Measurements from ENCODE around the gene TBXAS1.
A peak's percentile ranks its signal among the peaks of the same experiment; 100 is the strongest.
"Not testable (repeated sequence)": the region's sequence is repeated elsewhere in the genome, so short reads cannot be mapped to it uniquely, and the experiment has no call there.

TBXAS1 gene

GRCh38 chr7:139830292-139830691 is 1.2 kb downstream of the TBXAS1 start:
- Histone ChIP-seq H3K36me3 (peaks cover 0 to 34% (median 0%) of the 10 kb centered on the region in 11 experiments; a peak in 9 of 22 replicates), H3K27me3 (no peaks in the 10 kb centered on the region), H3K4me1 (peaks cover 11 to 53% (median 32%) of the 10 kb centered on the region in 10 experiments), H3K9me3 (replicated peaks in 1 of 11) (peaks cover 12 to 46% (median 37%) of the 10 kb centered on the region in 11 experiments; a peak in 21 of 22 replicates), H3K9ac (peak overlapping the region in 4 of 11 experiments; percentile 45 to 78 (median 77); a peak in 7 of 22 replicates), H3K4me2 (peak overlapping the region in 9 of 11 experiments; percentile 80 to 98 (median 89); a peak in 18 of 22 replicates), H4K20me1 (no peaks in the 10 kb centered on the region), H3K4me3 (peak overlapping the region in 7 of 10 experiments; percentile 43 to 63 (median 58); a peak in 13 of 20 replicates), H3K27ac (peak overlapping the region in 8 of 11 experiments; percentile 2 to 91 (median 86); a peak in 14 of 22 replicates)
- TF ChIP-seq Cebpa-rat (IDR thresholded peaks at IDR 0.05), result no peak

DNA sequence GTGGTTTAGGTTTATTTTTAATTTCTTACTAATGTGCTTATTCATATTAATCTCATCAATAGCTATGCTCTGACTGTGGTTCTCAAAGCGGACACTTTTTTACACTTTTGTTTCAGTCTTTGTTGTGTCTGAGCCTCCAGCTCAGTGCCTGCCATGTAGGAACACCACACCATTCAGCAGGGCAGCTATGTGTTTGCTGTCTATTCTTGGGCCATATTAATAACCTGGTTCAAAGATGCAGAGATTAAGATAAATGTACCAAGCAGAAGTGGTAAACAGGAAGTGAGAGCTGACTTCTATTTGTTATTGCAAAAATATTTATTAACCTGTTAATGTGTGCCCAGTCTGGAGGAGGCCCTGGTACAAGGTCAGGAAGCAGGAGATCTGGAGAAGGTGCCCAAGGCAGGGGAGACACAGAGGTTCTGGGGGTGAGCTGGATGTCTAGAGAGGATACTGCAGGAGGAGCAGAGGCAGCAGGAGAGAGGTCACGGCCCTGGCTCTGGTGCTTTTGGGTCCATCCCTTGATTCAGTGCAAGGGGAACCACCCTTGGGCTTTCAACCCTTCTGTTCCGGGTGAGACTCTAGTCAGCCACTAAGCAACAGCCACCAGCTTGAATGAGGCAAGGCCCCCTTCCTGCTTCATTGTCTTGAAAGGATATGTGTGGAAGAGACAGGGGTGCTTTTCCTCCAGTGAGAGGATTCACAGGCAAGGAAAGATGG is 1.9 kb downstream of the TBXAS1 start:
- Histone ChIP-seq H3K27ac (peak overlapping the region in 8 of 11 experiments; percentile 2 to 91 (median 86); a peak in 13 of 22 replicates), H3K4me1 (peaks cover 11 to 47% (median 32%) of the 10 kb centered on the region in 10 experiments), H3K9me3 (replicated peaks in 1 of 11) (peaks cover 12 to 52% (median 44%) of the 10 kb centered on the region in 11 experiments; a peak in 21 of 22 replicates), H3K27me3 (no peaks in the 10 kb centered on the region), H3K9ac (peak overlapping the region in 4 of 11 experiments; percentile 45 to 78 (median 77); a peak in 7 of 22 replicates), H3K36me3 (peaks cover 0 to 37% (median 0%) of the 10 kb centered on the region in 11 experiments; a peak in 9 of 22 replicates), H3K4me2 (peak overlapping the region in 9 of 11 experiments; percentile 80 to 98 (median 89); a peak in 16 of 22 replicates), H3K4me3 (peak overlapping the region in 7 of 10 experiments; percentile 43 to 63 (median 58); a peak in 13 of 20 replicates), H4K20me1 (no peaks in the 10 kb centered on the region)
- TF ChIP-seq Cebpa-rat (IDR thresholded peaks at IDR 0.05), result no peak

- peaks cover 0 to 62% (median 0%) of the 10 kb centered on the region in 11 experiments; a peak in 10 of 22 replicates for H3K36me3 ChIP-seq
- peaks cover 12 to 97% (median 59%) of the 10 kb centered on the region in 11 experiments for H3K9me3 ChIP-seq (replicated peaks in 1 of 11)
- H3K4me3 ChIP-seq, H3K27me3 ChIP-seq, H3K4me2 ChIP-seq, H3K9ac ChIP-seq, H3K27ac ChIP-seq, H4K20me1 ChIP-seq: not testable (repeated sequence)
- peaks cover 0 to 44% (median 7%) of the 10 kb centered on the region in 10 experiments; a peak in 14 of 20 replicates for H3K4me1 ChIP-seq
These were observed 6.8 kb downstream of the TBXAS1 start for GRCh38 chr7:139835848-139836247.

DNA sequence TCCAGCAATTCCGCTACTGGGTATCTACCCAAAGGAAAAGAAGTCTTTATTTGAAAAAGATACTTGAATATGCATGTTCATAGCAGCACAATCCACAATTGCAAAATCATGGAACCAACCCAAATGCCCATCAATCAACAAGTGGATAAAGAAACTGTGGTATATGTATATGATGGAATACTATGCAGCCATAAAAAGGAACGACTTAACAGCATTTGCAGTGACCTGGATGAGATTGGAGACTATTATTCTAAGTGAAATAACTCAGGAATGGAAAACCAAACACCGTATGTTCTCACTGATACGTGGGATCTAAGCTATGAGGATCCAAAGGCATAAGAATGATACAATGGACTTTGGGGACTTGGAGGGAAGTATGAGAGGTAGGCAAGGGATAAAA is 8.2 kb downstream of the TBXAS1 start:
- H3K9me3 ChIP-seq (replicated peaks in 1 of 11), result peaks cover 12 to 83% (median 48%) of the 10 kb centered on the region in 11 experiments
- peaks cover 6 to 46% (median 16%) of the 10 kb centered on the region in 10 experiments for H3K4me1 ChIP-seq
- H3K4me3 ChIP-seq, H3K9ac ChIP-seq, H3K27me3 ChIP-seq, H3K27ac ChIP-seq: not testable (repeated sequence)
- peaks cover 0 to 56% (median 0%) of the 10 kb centered on the region in 11 experiments; a peak in 10 of 22 replicates for H3K36me3 ChIP-seq
- H3K4me2 ChIP-seq, result peak overlapping the region in 1 of 11 experiments; percentile 57; a peak in 2 of 22 replicates
- peaks cover 0 to 22% (median 0%) of the 10 kb centered on the region in 11 experiments; a peak in 2 of 22 replicates for H4K20me1 ChIP-seq

DNA sequence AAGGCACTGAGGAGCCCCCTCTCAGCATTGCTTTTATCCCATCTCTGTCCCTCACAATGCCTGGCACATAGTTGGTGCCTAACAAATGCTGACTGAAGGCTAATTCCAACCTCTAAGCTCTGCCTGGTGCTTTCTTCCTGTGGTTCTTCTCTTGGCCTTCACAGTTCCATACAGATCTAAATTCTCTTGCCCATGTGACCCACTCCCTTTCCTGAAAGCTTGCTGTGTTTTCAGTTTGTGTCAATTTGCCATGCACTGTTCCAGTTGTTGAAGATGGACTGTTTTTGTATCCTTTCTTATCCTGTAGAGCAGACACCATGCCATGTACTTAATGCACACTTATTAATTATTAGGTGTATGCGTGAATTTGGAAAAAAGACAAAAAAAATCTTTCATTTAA is 9.2 kb downstream of the TBXAS1 start:
- peaks cover 0 to 31% (median 0%) of the 10 kb centered on the region in 11 experiments; a peak in 2 of 22 replicates for H4K20me1 ChIP-seq
- peak overlapping the region in 4 of 11 experiments; percentile 0 to 57 (median 30); a peak in 5 of 22 replicates for H3K4me2 ChIP-seq
- H3K9me3 ChIP-seq (replicated peaks in 1 of 11), result peaks cover 12 to 74% (median 39%) of the 10 kb centered on the region in 11 experiments
- H3K9ac ChIP-seq, result no peak overlapping the region
- no peak for TF ChIP-seq Cebpa-rat (IDR thresholded peaks at IDR 0.05)
- H3K27ac ChIP-seq, result no peak overlapping the region
- H3K4me1 ChIP-seq, result peaks cover 16 to 54% (median 26%) of the 10 kb centered on the region in 10 experiments
- no peaks in the 10 kb centered on the region for H3K27me3 ChIP-seq
- peaks cover 0 to 47% (median 0%) of the 10 kb centered on the region in 11 experiments; a peak in 10 of 22 replicates for H3K36me3 ChIP-seq
- H3K4me3 ChIP-seq, result no peak overlapping the region

DNA sequence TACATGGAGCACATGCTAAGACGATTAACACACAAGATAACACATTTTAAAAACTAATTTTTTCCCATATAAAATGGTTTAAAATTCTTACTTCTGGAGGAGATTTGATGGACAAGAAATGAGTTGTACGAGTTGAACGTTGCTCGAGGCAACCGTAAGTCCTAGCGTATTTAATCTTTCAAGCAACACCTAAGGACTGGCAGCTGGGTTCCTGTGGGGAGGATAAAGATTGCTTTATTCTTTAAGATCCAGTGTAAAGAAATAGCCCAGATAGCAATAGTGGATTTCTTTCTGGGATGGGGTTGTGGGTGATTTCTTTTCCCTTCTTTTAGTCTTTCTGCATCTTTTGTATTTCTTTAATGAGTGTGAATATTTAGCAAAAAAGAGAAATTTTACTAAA is 9.8 kb downstream of the TBXAS1 start:
- no peak for TF ChIP-seq Cebpa-rat (IDR thresholded peaks at IDR 0.05)
- Histone ChIP-seq H3K4me3 (no peak overlapping the region), H3K27ac (no peak overlapping the region), H4K20me1 (peaks cover 0 to 37% (median 0%) of the 10 kb centered on the region in 11 experiments; a peak in 3 of 22 replicates), H3K4me1 (peaks cover 16 to 54% (median 32%) of the 10 kb centered on the region in 10 experiments), H3K36me3 (peaks cover 0 to 46% (median 0%) of the 10 kb centered on the region in 11 experiments; a peak in 8 of 22 replicates), H3K9me3 (replicated peaks in 1 of 11) (peaks cover 9 to 68% (median 33%) of the 10 kb centered on the region in 11 experiments; a peak in 21 of 22 replicates), H3K9ac (no peak overlapping the region), H3K4me2 (peak overlapping the region in 2 of 11 experiments; percentile 28 to 57; a peak in 1 of 22 replicates), H3K27me3 (no peaks in the 10 kb centered on the region)

GRCh38 chr7:139840776-139841175 is 11.7 kb downstream of the TBXAS1 start:
- Histone ChIP-seq H3K9me3 (replicated peaks in 1 of 11) (peaks cover 0 to 49% (median 15%) of the 10 kb centered on the region in 11 experiments; a peak in 17 of 22 replicates), H3K9ac (no peak overlapping the region), H3K27me3 (no peaks in the 10 kb centered on the region), H3K27ac (peak overlapping the region in 5 of 11 experiments; percentile 4 to 80 (median 23); a peak in 6 of 22 replicates), H3K4me3 (no peak overlapping the region), H3K36me3 (peaks cover 0 to 51% (median 0%) of the 10 kb centered on the region in 11 experiments; a peak in 8 of 22 replicates), H3K4me2 (peak overlapping the region in 6 of 11 experiments; percentile 44 to 95 (median 92); a peak in 10 of 22 replicates), H4K20me1 (peaks cover 0 to 56% (median 0%) of the 10 kb centered on the region in 11 experiments; a peak in 4 of 22 replicates), H3K4me1 (peaks cover 16 to 60% (median 40%) of the 10 kb centered on the region in 10 experiments)
- no peak for TF ChIP-seq Cebpa-rat (IDR thresholded peaks at IDR 0.05)

DNA sequence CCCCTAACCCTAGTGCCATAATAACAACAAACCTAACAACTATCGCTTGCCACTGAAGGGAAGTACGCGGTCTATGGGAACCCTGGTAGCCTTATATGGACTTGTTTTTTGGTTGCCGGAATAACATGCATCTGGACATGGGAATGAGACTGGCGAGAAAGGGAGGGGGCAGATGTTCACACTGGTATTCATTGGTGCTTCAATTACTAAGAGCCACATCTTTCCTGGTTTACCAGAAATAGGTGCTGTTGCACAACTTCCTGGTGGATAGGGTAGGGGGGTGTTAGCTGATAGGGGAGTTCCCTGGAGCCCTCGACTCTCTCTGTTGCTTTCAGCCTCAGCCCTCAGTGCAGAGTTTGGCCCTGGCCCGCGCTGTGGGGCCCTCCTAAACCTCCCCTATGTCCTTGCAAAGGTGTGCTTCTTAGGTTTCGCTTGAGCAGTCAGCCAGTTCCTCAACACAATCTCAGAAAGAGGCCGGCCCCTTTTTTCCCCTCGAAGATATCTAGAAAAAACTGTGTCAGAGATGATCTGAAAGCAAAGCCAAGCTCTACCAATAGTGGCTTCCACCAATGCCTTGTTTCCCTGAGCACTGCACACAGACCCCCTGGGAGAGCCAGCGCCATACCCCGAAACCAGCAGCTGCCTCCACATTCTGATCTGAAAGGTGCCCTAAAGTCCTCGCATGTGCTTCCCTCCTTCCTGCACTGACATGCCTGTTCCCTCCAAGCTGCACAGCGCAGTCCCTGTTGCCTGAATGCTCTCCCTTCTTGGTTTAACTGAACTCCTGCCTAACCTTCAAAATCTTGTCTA is 13.5 kb downstream of the TBXAS1 start:
- peak overlapping the region in 7 of 10 experiments; percentile 8 to 51 (median 41); a peak in 12 of 20 replicates for H3K4me3 ChIP-seq
- peaks cover 16 to 60% (median 38%) of the 10 kb centered on the region in 10 experiments for H3K4me1 ChIP-seq
- TF ChIP-seq Cebpa-rat (IDR thresholded peaks at IDR 0.05), result peak in 9 of 11 experiments; percentile 48 to 87 (median 76); a peak in 13 of 22 replicates
- no peaks in the 10 kb centered on the region for H3K27me3 ChIP-seq
- peaks cover 0 to 60% (median 0%) of the 10 kb centered on the region in 11 experiments; a peak in 8 of 22 replicates for H3K36me3 ChIP-seq
- peak overlapping the region in 10 of 11 experiments; percentile 43 to 80 (median 70); a peak in 19 of 22 replicates for H3K27ac ChIP-seq
- H3K4me2 ChIP-seq, result peak overlapping the region; percentile 72 to 95 (median 91)
- H3K9ac ChIP-seq, result peak overlapping the region in 10 of 11 experiments; percentile 1 to 62 (median 45); a peak in 16 of 22 replicates
- H3K9me3 ChIP-seq (replicated peaks in 1 of 11), result peaks cover 0 to 36% (median 0%) of the 10 kb centered on the region in 11 experiments; a peak in 8 of 22 replicates
- H4K20me1 ChIP-seq, result peaks cover 0 to 74% (median 0%) of the 10 kb centered on the region in 11 experiments; a peak in 4 of 22 replicates

DNA sequence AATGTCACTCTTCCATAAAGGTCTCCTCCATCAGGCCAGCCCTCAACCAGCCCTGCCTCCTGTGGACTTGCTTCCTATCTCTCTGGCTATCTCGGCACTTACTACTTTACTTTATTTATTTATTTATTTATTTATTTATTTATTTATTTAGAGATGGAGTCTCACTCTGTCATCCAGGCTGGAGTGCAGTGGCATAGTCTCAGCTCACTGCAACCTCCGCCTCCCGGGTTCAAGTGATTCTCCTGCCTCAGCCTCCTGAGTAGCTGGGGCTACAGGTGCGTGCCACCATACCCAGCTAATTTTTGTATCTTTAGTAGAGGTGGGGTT is 14.1 kb downstream of the TBXAS1 start:
- H3K4me1 ChIP-seq, result peaks cover 16 to 54% (median 35%) of the 10 kb centered on the region in 10 experiments
- peak overlapping the region; percentile 72 to 95 (median 91); a peak in 21 of 22 replicates for H3K4me2 ChIP-seq
- H3K36me3 ChIP-seq, result peaks cover 0 to 66% (median 0%) of the 10 kb centered on the region in 11 experiments; a peak in 9 of 22 replicates
- H3K4me3 ChIP-seq, H3K27me3 ChIP-seq: not testable (repeated sequence)
- peak overlapping the region in 10 of 11 experiments; percentile 43 to 80 (median 70); a peak in 19 of 22 replicates for H3K27ac ChIP-seq
- peaks cover 0 to 36% (median 2%) of the 10 kb centered on the region in 11 experiments; a peak in 15 of 22 replicates for H3K9me3 ChIP-seq (replicated peaks in 1 of 11)
- peak overlapping the region in 6 of 11 experiments; percentile 1 to 62 (median 48); a peak in 10 of 22 replicates for H3K9ac ChIP-seq
- peaks cover 0 to 75% (median 0%) of the 10 kb centered on the region in 11 experiments; a peak in 4 of 22 replicates for H4K20me1 ChIP-seq

Data from BLaER1 treated with 17β-estradiol and CSF1 and Interleukin-3, amounts not matched to agents 10 nM and 100 nM (cell line).